Skeletal muscle tissue (tissue), 4 donors: ENCODE measurements around the gene FCSK. TPM values are rescaled to one million over a fixed set of nuclear protein-coding genes. Genes with fewer than 3 reads are reported as not detected.
A peak's percentile ranks its signal among the peaks of the same experiment; 100 is the strongest.

ENCODE experiments used
- H3K27ac ChIP-seq: one replicate; pipeline ENCODE4 v1.7.0; 2013; ENCODE audit warnings: mild to moderate bottlenecking, low read depth, low read length, inconsistent platforms
- H3K27me3 ChIP-seq, 3 donors: one replicate each; pipeline ENCODE4 v1.7.0; 2013; ENCODE audit warnings: low read length in 3 of 3; ENCODE audit not compliant: control insufficient read depth in 3 of 3, insufficient read depth in 3 of 3
- H3K36me3 ChIP-seq, 3 donors: one replicate each; pipeline ENCODE4 v1.7.0; 2013; ENCODE audit warnings: low read length in 3 of 3; ENCODE audit not compliant: control insufficient read depth in 3 of 3, insufficient read depth in 3 of 3
- H3K4me1 ChIP-seq, 3 donors: one replicate each; pipeline ENCODE4 v1.7.0; 2013; ENCODE audit warnings: low read length in 3 of 3, mild to moderate bottlenecking in 3 of 3; ENCODE audit not compliant: control insufficient read depth in 3 of 3, insufficient read depth in 3 of 3
- H3K4me3 ChIP-seq, 3 donors: one replicate each; pipeline ENCODE4 v1.7.0; 2013; ENCODE audit warnings: low read length in 3 of 3
- H3K9ac ChIP-seq, 3 donors: one replicate each; pipeline ENCODE4 v1.7.0; 2013; ENCODE audit warnings: low read length in 3 of 3, mild to moderate bottlenecking in 3 of 3, moderate library complexity in 2 of 3, low read depth in 1 of 3
- H3K9me3 ChIP-seq, 3 donors: one replicate each; pipeline ENCODE4 v1.7.0; 2013; ENCODE audit warnings: low read length in 3 of 3; ENCODE audit not compliant: control insufficient read depth in 3 of 3
- total RNA-seq: library from RNA; depleted of rRNA; stranded (reverse); fragments of >200 nt; gene quantifications from one replicate; pipeline ENCODE4 v1.2.3, GENCODE V29; 2014
- donor health status: Osteomylitis.

The FCSK gene
- total RNA-seq, 1 donor from 2014 or later: 6.8 TPM

DNA sequence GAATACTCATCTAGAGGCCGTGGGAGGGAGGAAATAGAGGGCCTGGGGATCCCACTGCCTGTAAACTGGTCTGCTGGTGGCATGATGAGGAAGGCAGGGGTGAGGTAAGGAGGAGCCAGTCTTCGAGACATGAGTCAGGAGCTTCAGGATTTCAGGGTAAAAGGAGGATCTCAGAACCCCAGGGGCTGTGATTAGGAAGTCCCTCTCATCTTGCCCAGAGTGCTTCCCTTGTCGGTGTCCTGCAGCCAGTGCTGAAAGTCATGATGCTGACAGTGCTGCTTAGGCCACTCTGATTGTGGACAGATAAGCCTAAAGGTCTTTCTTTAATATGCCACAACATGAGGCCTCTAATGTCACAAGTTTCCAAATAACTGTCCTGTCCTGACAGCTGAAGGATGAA, 39.4 kb downstream of the FCSK start:
- no peak overlapping the region for H3K27ac ChIP-seq
- H3K27me3 ChIP-seq: no peaks in the 10 kb centered on the region
- H3K36me3 ChIP-seq: peaks cover 40 to 62% (median 52%) of the 10 kb centered on the region in 3 donors
- no peak overlapping the region for H3K4me3 ChIP-seq
- peaks cover 7 to 21% (median 15%) of the 10 kb centered on the region in 3 donors for H3K4me1 ChIP-seq
- peak overlapping the region in 1 of 3 donors; percentile 25 for H3K9ac ChIP-seq
- H3K9me3 ChIP-seq: no peaks in the 10 kb centered on the region

- Histone ChIP-seq H3K4me3 (no peak overlapping the region), H3K4me1 (peaks cover 7 to 21% (median 13%) of the 10 kb centered on the region in 3 donors), H3K27ac (no peak overlapping the region), H3K36me3 (peaks cover 42 to 61% (median 55%) of the 10 kb centered on the region in 3 donors), H3K27me3 (no peaks in the 10 kb centered on the region), H3K9ac (no peak overlapping the region), H3K9me3 (no peaks in the 10 kb centered on the region)
Observed at GRCh38 chr16:70494202-70494770, 39.9 kb downstream of the FCSK start.

GRCh38 chr16:70494777-70495176, 40.4 kb downstream of the FCSK start:
- Histone ChIP-seq H3K27ac (no peak overlapping the region), H3K36me3 (peaks cover 42 to 58% (median 52%) of the 10 kb centered on the region in 3 donors), H3K9me3 (no peaks in the 10 kb centered on the region), H3K27me3 (no peaks in the 10 kb centered on the region), H3K9ac (no peak overlapping the region), H3K4me1 (peaks cover 7 to 21% (median 13%) of the 10 kb centered on the region in 3 donors), H3K4me3 (no peak overlapping the region)

DNA sequence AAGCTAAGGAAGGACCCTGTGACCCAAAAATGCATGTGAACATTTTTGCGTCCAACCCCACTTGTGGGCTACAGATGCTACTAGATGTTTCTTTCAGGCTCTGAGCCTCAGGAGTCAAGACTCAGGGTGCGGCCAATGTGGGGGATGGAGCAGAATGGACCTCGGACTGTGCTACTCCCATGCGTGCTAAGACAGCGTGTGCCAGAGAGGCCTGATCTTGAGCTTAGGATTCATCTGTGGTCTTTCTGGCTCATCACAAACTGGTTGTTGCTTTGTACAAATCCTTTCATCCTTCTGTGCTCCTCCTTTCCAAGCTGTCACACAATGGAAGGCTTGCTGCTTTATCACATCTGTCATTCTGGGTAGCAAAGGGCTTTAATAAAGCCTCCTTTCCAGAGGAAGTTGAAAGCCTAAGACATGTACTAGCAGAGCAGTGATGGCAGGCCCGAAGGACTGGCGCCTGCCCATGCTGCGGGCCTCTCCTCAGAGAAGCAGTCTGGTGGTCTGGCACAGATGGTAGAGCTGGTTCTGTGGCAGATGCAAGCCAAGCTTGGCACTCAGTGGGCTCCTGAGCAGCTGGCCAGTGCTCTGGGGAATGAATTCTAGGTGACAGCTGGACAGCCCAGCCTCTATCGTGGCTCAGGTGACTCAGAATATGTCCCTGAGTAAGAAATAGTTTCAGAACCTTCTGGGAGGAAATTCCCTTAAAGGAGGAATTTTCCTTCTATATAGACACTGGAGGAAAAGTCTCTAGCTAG, 41.2 kb downstream of the FCSK start:
- no peak overlapping the region for H3K9ac ChIP-seq
- H3K27ac ChIP-seq: no peak overlapping the region
- H3K27me3 ChIP-seq: no peaks in the 10 kb centered on the region
- H3K4me1 ChIP-seq: peaks cover 0 to 14% (median 9%) of the 10 kb centered on the region in 3 donors
- H3K4me3 ChIP-seq: no peak overlapping the region
- H3K9me3 ChIP-seq: no peaks in the 10 kb centered on the region
- peaks cover 41 to 53% (median 44%) of the 10 kb centered on the region in 3 donors for H3K36me3 ChIP-seq

GRCh38 chr16:70496513-70496912, 42.1 kb downstream of the FCSK start:
- Histone ChIP-seq H3K36me3 (peaks cover 45 to 59% (median 49%) of the 10 kb centered on the region in 3 donors), H3K4me3 (no peak overlapping the region), H3K27ac (no peak overlapping the region), H3K9me3 (no peaks in the 10 kb centered on the region), H3K27me3 (no peaks in the 10 kb centered on the region), H3K9ac (no peak overlapping the region), H3K4me1 (peaks cover 0 to 12% (median 6%) of the 10 kb centered on the region in 3 donors)

DNA sequence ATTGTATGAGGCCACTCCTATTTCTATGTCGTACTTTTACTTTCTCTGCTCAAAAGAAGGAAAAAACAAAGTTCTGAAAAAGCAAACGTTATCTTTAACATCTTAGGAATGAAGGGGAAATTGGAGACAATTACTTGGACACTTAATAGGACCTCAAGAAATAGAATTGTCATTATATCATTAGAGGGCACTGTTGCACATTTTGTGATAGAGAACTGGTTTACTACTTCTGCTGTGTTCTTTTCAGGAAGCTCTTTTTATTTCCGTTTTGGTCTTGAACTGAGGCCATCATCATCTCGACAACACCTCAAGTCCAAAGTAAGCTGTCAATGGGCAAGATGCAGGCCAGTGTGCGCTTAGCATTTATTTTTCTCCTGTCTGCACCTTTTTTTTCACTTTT, 54.4 kb downstream of the FCSK start:
- Histone ChIP-seq H3K4me1 (peaks cover 0 to 6% (median 0%) of the 10 kb centered on the region in 3 donors), H3K36me3 (peaks cover 43 to 62% (median 44%) of the 10 kb centered on the region in 3 donors)

GRCh38 chr16:70510216-70510615, 55.8 kb downstream of the FCSK start:
- Histone ChIP-seq H3K27ac (no peak overlapping the region), H3K36me3 (peaks cover 48 to 73% (median 53%) of the 10 kb centered on the region in 3 donors)

More for the DNA sequence above, 54.4 kb downstream of the FCSK start:
- H3K9me3 ChIP-seq: no peaks in the 10 kb centered on the region
- H3K27me3 ChIP-seq: no peaks in the 10 kb centered on the region
- no peak overlapping the region for H3K27ac ChIP-seq
- no peak overlapping the region for H3K4me3 ChIP-seq
- no peak overlapping the region for H3K9ac ChIP-seq

GRCh38 chr16:70511833-70512232, 57.4 kb downstream of the FCSK start:
- no peak overlapping the region for H3K9ac ChIP-seq
- H3K4me3 ChIP-seq: no peak overlapping the region
- peaks cover 0 to 6% (median 0%) of the 10 kb centered on the region in 3 donors for H3K4me1 ChIP-seq
- H3K27me3 ChIP-seq: no peaks in the 10 kb centered on the region
- H3K27ac ChIP-seq: no peak overlapping the region
- peaks cover 53 to 84% (median 65%) of the 10 kb centered on the region in 3 donors for H3K36me3 ChIP-seq
- no peaks in the 10 kb centered on the region for H3K9me3 ChIP-seq

More at GRCh38 chr16:70510216-70510615, 55.8 kb downstream of the FCSK start:
- H3K4me1 ChIP-seq: peaks cover 0 to 6% (median 0%) of the 10 kb centered on the region in 3 donors
- H3K9me3 ChIP-seq: no peaks in the 10 kb centered on the region
- H3K27me3 ChIP-seq: no peaks in the 10 kb centered on the region
- H3K4me3 ChIP-seq: no peak overlapping the region
- H3K9ac ChIP-seq: no peak overlapping the region

GRCh38 chr16:70512456-70512855, 58.1 kb downstream of the FCSK start:
- Histone ChIP-seq H3K36me3 (peaks cover 56 to 85% (median 67%) of the 10 kb centered on the region in 3 donors), H3K27ac (no peak overlapping the region), H3K4me3 (no peak overlapping the region)

More at GRCh38 chr16:70512456-70512855, 58.1 kb downstream of the FCSK start:
- Histone ChIP-seq H3K9ac (no peak overlapping the region), H3K4me1 (peaks cover 0 to 6% (median 0%) of the 10 kb centered on the region in 3 donors), H3K27me3 (no peaks in the 10 kb centered on the region), H3K9me3 (no peaks in the 10 kb centered on the region)
